Fibroblast of lung (primary cell): ENCODE measurements around the gene CCL13. TPM values are rescaled to one million over a fixed set of nuclear protein-coding genes. Genes with fewer than 3 reads are reported as not detected.

Experiments used
- DNase-seq, 2 donors: peaks; one replicate each; pipeline versions ENCODE4 v3.0.0 to v3.0.0-alpha.2; 2010; ENCODE audit warnings: low read depth in 2 of 2
- H2AFZ ChIP-seq: 2 replicates; pipeline ENCODE4 v1.5.1; 2012; ENCODE audit warnings: low read length, control low read depth, inconsistent platforms
- H3K27ac ChIP-seq: 2 replicates; pipeline ENCODE4 v1.5.1; 2011; ENCODE audit warnings: low read length, control low read depth; ENCODE audit not compliant: insufficient read depth
- H3K27me3 ChIP-seq: 2 replicates; pipeline ENCODE4 v1.5.1; 2011; ENCODE audit warnings: mild to moderate bottlenecking, low read length; ENCODE audit not compliant: control insufficient read depth, insufficient read depth
- H3K36me3 ChIP-seq: 2 replicates; pipeline ENCODE4 v1.5.1; 2011; ENCODE audit warnings: low read length; ENCODE audit not compliant: control insufficient read depth, insufficient read depth
- H3K4me1 ChIP-seq: 2 replicates; pipeline ENCODE4 v1.5.1; 2011; ENCODE audit warnings: low read length; ENCODE audit not compliant: control insufficient read depth, insufficient read depth; ENCODE audit errors: extremely low read depth
- H3K4me2 ChIP-seq: 2 replicates; pipeline ENCODE4 v1.5.1; 2011; ENCODE audit warnings: low read length, control low read depth; ENCODE audit not compliant: insufficient read depth; ENCODE audit errors: extremely low read depth
- H3K4me3 ChIP-seq, 4 experiments: fragments of 200-600 bp in 1 of 4; sonication (generic) in 1 of 4; replicated peaks in 1 of 4; 2 replicates each; pipeline ENCODE4 v1.5.1; 2011 to 2016; ENCODE audit warnings: low read length in 4 of 4, low read depth in 3 of 4, mild to moderate bottlenecking in 3 of 4, control low read depth in 2 of 4, inconsistent platforms in 1 of 4, mixed read lengths in 1 of 4; ENCODE audit not compliant: insufficient read depth in 1 of 4; ENCODE audit errors: control extremely low read depth in 1 of 4
- H3K79me2 ChIP-seq: 2 replicates; pipeline ENCODE4 v1.5.1; 2012; ENCODE audit warnings: mild to moderate bottlenecking, low read length, inconsistent platforms; ENCODE audit not compliant: control insufficient read depth, insufficient read depth
- H3K9ac ChIP-seq: 2 replicates; pipeline ENCODE4 v1.5.1; 2011; ENCODE audit warnings: mild to moderate bottlenecking, low read length, control low read depth; ENCODE audit not compliant: insufficient read depth
- H3K9me3 ChIP-seq: 2 replicates; pipeline ENCODE4 v1.5.1; 2012; ENCODE audit warnings: low read depth, low read length; ENCODE audit not compliant: control insufficient read depth, insufficient read depth
- H4K20me1 ChIP-seq: 2 replicates; pipeline ENCODE4 v1.5.1; 2011; ENCODE audit warnings: low read length; ENCODE audit not compliant: control insufficient read depth, insufficient read depth; ENCODE audit errors: extremely low read depth
- CTCF ChIP-seq, 2 donors: IDR thresholded peaks in 1 of 2; conservative IDR thresholded peaks in 1 of 2; 1 replicate in 1 of 2; 2 replicates in 1 of 2; pipeline ENCODE4 v1.5.1; 2011 to 2012; ENCODE audit warnings: low read length in 2 of 2, control low read depth in 1 of 2, inconsistent platforms in 1 of 2, low read depth in 1 of 2, mild to moderate bottlenecking in 1 of 2
- EZH2 ChIP-seq: IDR thresholded peaks from 2 replicates; pipeline ENCODE4 v1.5.1; 2012; ENCODE audit warnings: low read length, control low read depth, mild to moderate bottlenecking; ENCODE audit errors: missing control alignments
- polyA plus RNA-seq, 2 donors: library from polyadenylated mRNA; depleted of rRNA in 1 of 2; stranded (reverse) in 1 of 2; unstranded in 1 of 2; fragments of >200 nt; gene quantifications; 2 replicates each; pipeline ENCODE4 v1.2.1, GENCODE V29; 2011 to 2012; ENCODE audit warnings: missing spikeins in 1 of 2
- total RNA-seq: library from RNA; depleted of rRNA; stranded (reverse); fragments of >200 nt; gene quantifications from 2 replicates; pipeline ENCODE4 v1.2.1, GENCODE V29; 2014

Gene CCL13
- total and polyA plus RNA-seq, 2 donors (not counting 1 experiment from before 2014, with no cell fraction given), result 1.7 TPM; not detected in 1

- Histone ChIP-seq H3K4me3 (no peak overlapping the region), H3K9ac (no peak overlapping the region), H3K79me2 (no peaks in the 10 kb centered on the region), H3K9me3 (no peaks in the 10 kb centered on the region), H4K20me1 (no peaks in the 10 kb centered on the region), H3K27ac (no peak overlapping the region), H3K4me1 (no peaks in the 10 kb centered on the region), H3K36me3 (no peaks in the 10 kb centered on the region), H2AFZ (no peak overlapping the region), H3K27me3 (no peaks in the 10 kb centered on the region), H3K4me2 (no peak overlapping the region)
- DNase-seq, result no peak
- TF ChIP-seq EZH2 (no peak), CTCF (conservative IDR thresholded peaks at IDR 0.05 in 1 of 2, IDR thresholded peaks at IDR 0.05 in 1 of 2; ENCODE audit: low read depth in 1 of 2, low read length in 2 of 2) (no peak)
Measured at GRCh38 chr17:34375426-34375997, 19.2 kb downstream of the CCL13 start.

DNA sequence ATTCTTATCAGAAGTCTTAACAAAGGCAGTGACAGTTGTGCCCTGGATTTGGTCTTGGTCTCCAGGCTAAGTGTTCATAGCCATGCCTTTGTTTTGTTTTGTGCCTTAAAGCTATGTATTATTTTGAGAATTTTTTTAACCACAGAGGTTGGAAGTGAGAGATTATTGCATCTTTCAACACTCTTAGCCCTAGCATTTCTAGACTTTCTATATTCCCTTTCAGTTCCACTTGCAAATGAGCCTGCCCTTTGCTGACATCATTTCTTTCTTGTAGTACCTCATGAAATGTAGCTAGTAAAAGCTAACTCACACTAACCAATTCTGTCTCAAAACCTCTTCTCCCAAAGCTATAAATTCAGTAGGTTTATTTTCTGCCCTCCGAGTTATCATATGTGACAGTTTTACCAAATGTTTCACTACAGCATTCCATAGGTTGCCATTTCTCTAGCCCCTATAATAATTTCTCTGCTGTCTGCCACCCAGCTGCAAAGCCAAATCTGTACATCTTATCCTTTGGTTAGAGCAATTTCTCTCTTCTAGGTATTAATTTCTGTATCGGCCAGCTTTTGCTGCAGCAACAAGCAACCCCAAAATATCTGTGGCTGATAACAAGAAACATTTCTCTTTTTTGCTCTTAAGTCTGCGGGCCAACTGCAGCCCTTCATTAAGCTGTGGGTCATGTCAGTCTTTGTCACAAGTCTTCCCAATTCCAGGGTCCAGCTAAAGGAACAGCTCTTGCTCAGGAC, 21.0 kb downstream of the CCL13 start:
- H3K36me3 ChIP-seq, result no peaks in the 10 kb centered on the region
- no peak overlapping the region for H3K4me2 ChIP-seq
- H3K27me3 ChIP-seq, result no peaks in the 10 kb centered on the region
- no peak overlapping the region for H2AFZ ChIP-seq
- TF ChIP-seq CTCF (conservative IDR thresholded peaks at IDR 0.05 in 1 of 2, IDR thresholded peaks at IDR 0.05 in 1 of 2; ENCODE audit: low read depth in 1 of 2, low read length in 2 of 2) (no peak), EZH2 (no peak)
- H3K9me3 ChIP-seq, result no peaks in the 10 kb centered on the region
- no peaks in the 10 kb centered on the region for H3K4me1 ChIP-seq
- no peak overlapping the region for H3K27ac ChIP-seq
- no peak overlapping the region for H3K9ac ChIP-seq
- H3K79me2 ChIP-seq, result no peaks in the 10 kb centered on the region
- no peak for DNase-seq
- no peaks in the 10 kb centered on the region for H4K20me1 ChIP-seq
- H3K4me3 ChIP-seq, result no peak overlapping the region

DNA sequence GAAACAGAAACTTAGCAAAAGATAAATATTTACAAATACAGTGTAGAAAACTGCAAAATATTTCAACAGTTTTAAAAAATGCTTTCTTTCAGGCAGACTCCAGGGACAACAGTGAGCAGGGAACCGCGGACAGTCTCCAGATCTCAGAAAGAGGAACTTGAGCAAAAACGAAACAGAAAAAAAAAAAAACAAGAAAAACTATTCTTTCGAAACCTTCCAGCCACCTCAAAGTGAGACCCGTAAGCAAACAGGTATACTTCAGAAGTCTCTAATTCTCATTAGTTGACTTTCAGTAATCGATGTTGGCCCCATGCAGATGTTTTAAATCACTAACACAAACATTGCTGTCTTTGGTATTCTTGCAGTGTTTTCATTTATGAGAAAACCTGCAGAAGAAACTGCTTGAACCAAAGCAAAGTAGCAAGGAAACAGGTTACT, 22.4 kb downstream of the CCL13 start:
- Histone ChIP-seq H3K4me3 (no peak overlapping the region), H3K9ac (no peak overlapping the region), H3K27me3 (no peaks in the 10 kb centered on the region), H3K27ac (no peak overlapping the region), H3K4me1 (no peaks in the 10 kb centered on the region), H3K36me3 (no peaks in the 10 kb centered on the region), H4K20me1 (no peaks in the 10 kb centered on the region), H3K4me2 (no peak overlapping the region), H3K79me2 (no peaks in the 10 kb centered on the region), H2AFZ (no peak overlapping the region), H3K9me3 (no peaks in the 10 kb centered on the region)
- no peak for TF ChIP-seq CTCF (conservative IDR thresholded peaks at IDR 0.05 in 1 of 2, IDR thresholded peaks at IDR 0.05 in 1 of 2; ENCODE audit: low read depth in 1 of 2, low read length in 2 of 2)
- no peak for TF ChIP-seq EZH2
- peak in 1 of 2 donors; percentile 2 for DNase-seq
